Endometrial microvascular endothelial cells (primary cell): ENCODE data around the gene GPR31. TPM values are rescaled to one million over a fixed set of nuclear protein-coding genes. Genes with fewer than 3 reads are reported as not detected.

ENCODE experiments used
- in situ Hi-C: cut with HindIII; loops from 2 replicates; pipeline ENCODE4 v1.10.0; 2017; ENCODE audit warnings: low sequenced_read_pairs, low pct_unique_long_range_greater_than_20kb; ENCODE audit errors: inconsistent ontology term
- total RNA-seq: library from RNA; depleted of rRNA; stranded (reverse); fragments of >200 nt; gene quantifications from one replicate; pipeline ENCODE4 v1.2.3, GENCODE V29; 2015; ENCODE audit errors: inconsistent ontology term

GPR31 gene
- total RNA-seq, 1 donor from 2014 or later = not detected

- in situ Hi-C loops = no loop called here
These were observed 14.7 kb downstream of the GPR31 start for GRCh38 chr6:167143041-167143440.

- in situ Hi-C loops = no loop called here
These were observed 15.4 kb downstream of the GPR31 start for GRCh38 chr6:167142433-167142761.

- in situ Hi-C loops = no loop called here
These were observed 15.9 kb downstream of the GPR31 start for GRCh38 chr6:167141667-167142432.

- in situ Hi-C loops = no loop called here
These were observed 16.9 kb downstream of the GPR31 start for GRCh38 chr6:167140589-167141474.

GRCh38 chr6:167139761-167140160 lies 18.0 kb downstream of the GPR31 start:
- in situ Hi-C loops = no loop called here

GRCh38 chr6:167137881-167138280 lies 19.9 kb downstream of the GPR31 start:
- in situ Hi-C loops = no loop called here

GRCh38 chr6:167137081-167137480 lies 20.7 kb downstream of the GPR31 start:
- in situ Hi-C loops = no loop called here

- in situ Hi-C loops = no loop called here
These were observed 21.4 kb downstream of the GPR31 start for GRCh38 chr6:167136376-167136775.

- in situ Hi-C loops = no loop called here
These were observed 23.1 kb downstream of the GPR31 start for GRCh38 chr6:167134448-167135328.

- in situ Hi-C loops = no loop called here
These were observed 26.8 kb downstream of the GPR31 start for GRCh38 chr6:167130712-167131684.

- in situ Hi-C loops = no loop called here
These were observed 27.6 kb downstream of the GPR31 start for GRCh38 chr6:167130008-167130677.

- in situ Hi-C loops = no loop called here
These were observed 28.2 kb downstream of the GPR31 start for GRCh38 chr6:167129562-167129961.

GRCh38 chr6:167129159-167129558 lies 28.6 kb downstream of the GPR31 start:
- in situ Hi-C loops = no loop called here

- in situ Hi-C loops = no loop called here
These were observed 29.8 kb downstream of the GPR31 start for GRCh38 chr6:167127785-167128531.

- in situ Hi-C loops = no loop called here
These were observed 31.9 kb downstream of the GPR31 start for GRCh38 chr6:167125855-167126349.

- in situ Hi-C loops = no loop called here
These were observed 32.4 kb downstream of the GPR31 start for GRCh38 chr6:167125410-167125809.

GRCh38 chr6:167124753-167125152 lies 33.0 kb downstream of the GPR31 start:
- in situ Hi-C loops = no loop called here
